HG03159 (cell line): ENCODE results near the gene SEPTIN10.
"Not testable (repeated sequence)": the region's sequence is repeated elsewhere in the genome, so short reads cannot be mapped to it uniquely, and the experiment has no call there.

ENCODE experiments used
- ATAC-seq: cut with Tn5 transposase; IDR thresholded peaks from one replicate; pipeline ENCODE4 v1.9.1; 2021; ENCODE audit warnings: mild to moderate bottlenecking, moderate library complexity; ENCODE audit not compliant: unreplicated experiment

Gene SEPTIN10

DNA sequence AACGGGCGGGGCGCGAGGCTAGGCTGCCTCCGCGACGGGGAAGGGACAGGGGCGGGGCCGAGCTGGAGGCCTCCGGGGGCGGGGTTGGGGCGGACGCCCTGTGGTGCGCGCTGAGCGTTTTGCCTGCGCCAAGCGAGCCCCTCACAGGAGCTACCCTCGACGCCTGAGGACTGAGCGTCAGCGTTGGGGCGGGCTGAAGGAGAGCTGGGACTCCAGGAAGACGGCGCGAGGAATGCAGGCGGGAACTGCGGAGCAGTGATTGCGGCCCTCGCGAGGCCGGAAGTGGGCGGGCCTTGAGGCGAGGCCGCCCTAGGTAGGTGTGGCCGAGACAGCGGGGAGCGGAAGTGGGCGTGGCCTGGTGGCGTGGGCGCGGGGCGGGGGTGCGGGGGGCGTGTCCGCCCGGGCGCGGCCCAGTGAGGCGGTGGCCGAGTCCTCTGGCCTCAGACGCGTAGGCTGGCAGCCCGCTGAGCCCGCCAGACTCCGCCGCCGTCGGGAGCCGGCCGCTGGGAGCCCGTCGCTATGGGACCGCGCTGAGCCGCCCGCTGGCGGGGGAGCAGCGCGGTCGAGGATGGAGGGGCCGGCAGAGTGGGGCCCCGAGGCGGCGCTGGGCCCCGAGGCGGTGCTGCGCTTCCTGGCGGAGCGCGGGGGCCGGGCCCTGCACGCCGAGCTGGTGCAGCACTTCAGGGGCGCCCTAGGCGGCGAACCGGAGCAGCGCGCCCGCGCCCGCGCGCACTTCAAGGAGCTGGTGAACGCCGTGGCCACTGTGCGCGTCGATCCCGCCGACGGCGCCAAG is at the start of gene SEPTIN10, which contains the start of gene SOWAHC:
Gene SEPTIN10, minus strand, starts transcription at position 45 of the 793 bp plus-strand sequence. CDS start 139 bp downstream, outside the sequence.
Gene SOWAHC, plus strand, starts transcription at position 443 of the 793 bp plus-strand sequence. Its CDS starts 126 bp downstream, at position 569.
- peak; percentile 84 for ATAC-seq

DNA sequence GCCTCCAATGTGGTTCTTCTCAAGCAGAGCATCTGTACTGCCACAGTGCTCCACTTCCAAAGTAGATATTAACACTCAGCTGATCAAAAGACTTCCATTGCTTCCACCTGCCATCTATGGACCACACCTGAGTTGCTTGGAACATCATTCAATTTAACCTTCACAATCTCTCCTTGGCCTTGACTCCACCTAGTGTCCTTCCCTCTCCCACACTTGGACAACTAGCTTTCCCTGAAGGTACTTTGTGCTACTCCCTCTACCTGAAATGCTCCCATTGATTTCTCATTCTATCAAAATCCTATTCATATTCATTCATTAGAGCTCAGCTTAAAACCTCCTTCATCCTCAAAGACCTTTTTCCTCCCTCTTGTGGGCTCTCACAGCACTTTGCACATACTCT is 49.1 kb upstream of the SEPTIN10 start:
- no peak for ATAC-seq

DNA sequence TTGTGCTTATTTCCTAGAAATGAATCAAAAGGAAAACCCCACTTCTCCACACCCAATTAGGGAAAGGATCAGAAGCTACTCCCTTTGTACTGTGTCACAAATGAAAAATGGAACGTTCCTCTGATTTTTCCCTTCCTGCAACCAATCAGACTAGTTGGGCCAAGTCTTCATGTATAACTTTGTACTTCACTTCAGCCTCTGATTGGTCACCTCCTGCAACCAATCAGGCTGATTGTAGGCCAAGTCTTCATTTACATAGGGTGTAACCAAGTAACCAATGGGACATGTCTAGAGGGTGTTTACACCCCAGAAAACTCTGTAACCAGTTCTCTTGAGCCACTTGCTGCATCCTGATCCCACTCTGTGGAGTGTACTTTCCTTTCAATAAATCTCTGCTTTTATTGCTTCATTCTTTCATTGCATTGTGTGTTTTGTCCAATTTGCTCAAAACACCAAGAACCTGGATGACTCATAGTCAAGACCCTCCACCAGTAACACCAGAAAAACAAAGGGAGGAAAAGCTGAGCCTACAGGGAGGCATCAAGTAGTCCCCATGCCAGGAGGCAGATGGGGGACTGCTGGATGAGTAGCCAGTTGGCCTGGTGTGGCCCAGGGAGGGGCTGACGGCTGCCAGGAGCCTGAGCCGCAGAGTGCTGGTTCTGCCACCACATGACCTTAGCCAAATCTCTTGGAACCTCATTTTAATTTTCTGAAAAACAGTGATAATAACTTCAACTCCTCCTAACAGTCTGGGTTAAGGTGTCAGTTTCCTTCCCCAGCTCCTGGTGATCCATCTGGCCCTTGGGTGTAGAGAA is 46.5 kb upstream of the SEPTIN10 start:
- ATAC-seq, result no peak

DNA sequence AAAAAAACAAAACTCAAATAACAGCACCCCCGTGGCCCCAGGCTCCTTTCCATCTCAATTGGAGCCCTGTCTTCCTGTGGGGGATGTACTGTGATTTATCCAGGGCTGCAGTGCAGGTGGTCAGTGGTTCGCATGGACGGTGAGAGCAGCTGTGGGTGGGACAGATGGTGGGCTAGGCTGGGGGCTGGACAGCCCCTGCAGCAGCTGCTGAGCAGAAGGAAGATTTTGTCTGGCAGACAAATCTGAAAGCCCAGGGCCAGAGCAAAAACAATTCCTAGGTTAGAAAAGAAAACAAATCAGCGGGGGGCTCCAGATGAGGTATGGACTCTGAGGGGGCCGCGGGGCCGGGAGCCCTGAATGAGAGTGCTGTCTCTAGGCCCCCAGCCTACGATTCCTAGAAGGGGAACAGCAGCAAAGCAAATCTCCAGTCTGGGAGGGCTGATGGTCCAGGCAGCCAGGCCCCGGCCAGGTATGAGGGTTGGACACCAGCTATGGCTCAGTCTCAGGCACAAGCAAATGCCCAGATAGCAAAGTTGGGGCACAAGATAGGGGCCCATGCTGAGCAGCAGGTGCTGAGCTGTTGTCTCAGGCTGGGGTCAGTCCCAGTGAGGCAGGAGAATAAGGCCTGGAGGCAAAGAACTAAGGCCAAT is 45.8 kb upstream of the SEPTIN10 start:
- no peak for ATAC-seq

DNA sequence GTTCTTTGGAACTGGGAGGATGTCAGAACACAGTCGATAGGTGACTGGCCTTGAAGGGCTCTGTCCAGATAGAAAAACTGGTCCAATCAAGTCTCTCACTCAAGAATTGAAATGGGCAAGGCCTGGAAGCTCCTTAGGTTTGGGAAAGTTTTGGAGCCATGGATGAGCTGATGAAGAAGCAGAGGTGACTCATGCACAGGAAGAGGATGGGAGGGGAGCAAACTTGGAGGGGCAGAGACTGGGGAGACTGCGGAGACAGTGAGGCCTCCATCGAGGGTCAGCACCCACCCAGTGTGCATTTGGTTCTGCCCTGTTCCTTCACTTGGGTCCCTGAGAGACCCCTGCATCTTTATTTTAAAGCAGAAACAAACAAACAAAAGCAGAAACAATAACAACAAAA is 41.5 kb upstream of the SEPTIN10 start:
- no peak for ATAC-seq

DNA sequence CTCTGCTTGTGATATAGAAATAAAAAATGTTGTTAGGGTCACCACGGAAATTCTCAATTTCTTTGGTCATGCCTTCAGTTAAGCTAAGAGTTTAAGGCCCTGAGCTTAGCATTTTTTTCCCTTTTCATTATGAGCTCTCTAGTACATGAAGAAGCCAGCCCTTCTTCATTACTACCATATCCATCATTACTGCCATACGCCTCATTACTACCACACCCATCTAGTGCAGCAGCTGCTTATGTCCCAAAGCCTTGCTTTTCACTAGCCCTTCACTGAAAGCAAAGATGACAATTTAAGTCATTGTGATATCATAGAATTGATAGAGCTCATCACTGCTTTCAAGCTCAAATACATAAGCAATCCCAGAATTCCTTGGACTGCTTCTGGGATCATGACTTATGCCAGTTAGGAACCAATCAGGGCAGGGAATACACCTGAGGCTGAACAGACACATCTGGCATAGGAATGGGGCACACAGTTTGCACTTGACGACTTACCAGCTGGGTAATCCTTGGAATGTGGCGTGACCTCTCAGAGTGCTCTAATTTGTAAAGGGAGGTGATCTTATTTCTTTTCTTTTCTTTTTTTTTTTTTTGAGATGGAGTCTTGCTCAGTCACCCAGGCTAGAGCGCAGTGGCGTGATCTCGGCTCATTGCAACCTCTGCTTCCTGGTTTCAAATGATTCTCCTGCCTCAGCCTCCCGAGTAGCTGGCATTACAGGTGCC is 40.7 kb upstream of the SEPTIN10 start:
- ATAC-seq, result no peak

DNA sequence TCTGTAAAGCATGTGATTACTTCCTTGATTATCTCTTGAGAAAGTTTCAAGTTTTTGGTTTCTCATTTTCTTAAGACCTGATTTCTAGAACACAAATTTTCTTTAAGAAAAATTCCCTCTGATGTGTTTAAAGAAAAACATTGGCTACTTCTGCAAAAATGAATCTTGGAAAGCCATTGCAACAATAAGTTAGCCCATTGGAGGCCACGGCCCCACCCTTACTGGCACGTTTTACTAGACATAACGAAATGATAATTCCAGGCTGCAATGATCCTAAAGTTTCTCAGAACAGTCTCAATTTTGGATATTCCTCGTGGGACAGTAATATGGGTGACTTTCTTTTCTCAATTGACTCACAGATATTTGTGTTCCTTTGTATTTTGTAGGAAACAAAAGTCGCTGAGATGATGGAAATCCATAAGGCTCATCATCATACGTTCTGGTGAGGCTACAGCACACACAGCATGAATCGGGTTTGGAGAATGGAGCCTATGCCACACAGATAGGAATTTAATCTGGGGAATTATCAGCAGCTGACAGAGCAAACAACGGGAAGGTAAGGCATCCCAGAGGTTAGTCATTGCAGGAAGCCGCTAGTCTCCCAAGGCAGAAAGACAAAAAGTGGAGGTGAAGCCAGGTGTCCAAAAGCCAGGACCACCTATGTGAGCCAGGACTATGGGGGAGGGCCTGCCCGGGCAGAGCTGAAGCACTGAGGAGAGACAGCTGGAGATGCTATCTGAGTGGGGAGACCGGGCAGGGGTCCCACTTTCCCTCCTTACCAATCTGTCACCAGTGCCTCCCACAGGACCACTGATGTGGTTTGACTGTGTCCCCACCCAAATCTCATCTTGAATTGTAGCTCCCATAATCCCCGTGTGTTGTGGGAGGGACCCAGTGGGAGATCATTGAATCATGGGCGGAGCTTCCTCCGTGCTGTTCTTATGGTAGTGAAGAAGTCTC is 36.2 kb upstream of the SEPTIN10 start:
- ATAC-seq, result no peak

DNA sequence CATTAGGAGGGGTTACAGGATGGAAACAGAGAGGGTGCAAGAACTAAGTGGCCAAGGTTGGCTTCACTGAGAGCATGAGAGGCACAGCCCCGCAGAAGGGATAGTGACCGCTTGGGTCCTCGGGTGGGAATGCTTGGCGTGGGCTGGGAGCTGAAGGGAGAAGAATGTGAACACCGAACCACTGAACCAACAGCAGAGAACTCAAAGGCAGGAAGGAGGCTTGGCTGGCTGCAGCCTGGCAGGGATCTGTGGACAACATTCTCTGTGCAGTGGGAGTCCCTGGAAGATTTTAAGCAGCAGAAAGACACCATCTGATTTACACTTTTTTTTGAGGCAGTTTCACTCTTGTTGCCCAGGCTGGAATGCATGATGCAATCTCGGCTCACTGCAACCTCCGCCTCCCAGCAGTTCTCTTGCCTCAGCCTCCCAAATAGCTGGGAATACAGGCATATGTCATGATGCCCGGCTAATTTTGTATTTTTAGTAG is 34.3 kb upstream of the SEPTIN10 start:
- no peak for ATAC-seq

DNA sequence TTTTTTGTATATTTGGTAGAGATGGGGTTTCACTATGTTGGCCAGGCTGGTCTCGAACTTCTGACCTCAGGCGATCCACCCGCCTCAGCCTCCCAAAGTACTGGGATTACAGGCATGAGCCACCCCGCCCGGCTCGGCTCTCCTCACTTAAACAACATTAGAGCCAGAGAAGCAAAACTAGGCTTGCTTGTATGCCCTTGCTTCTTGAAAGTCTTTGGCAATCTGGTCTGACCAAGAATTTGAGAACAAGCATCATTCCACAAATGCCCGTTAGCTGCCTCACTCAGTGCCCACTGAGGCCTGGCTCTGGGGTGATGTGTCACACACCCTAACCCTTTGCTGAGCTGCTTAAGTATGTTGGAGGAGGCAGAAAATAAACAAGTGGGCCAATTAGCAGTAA is 33.9 kb upstream of the SEPTIN10 start:
- ATAC-seq, result no peak

DNA sequence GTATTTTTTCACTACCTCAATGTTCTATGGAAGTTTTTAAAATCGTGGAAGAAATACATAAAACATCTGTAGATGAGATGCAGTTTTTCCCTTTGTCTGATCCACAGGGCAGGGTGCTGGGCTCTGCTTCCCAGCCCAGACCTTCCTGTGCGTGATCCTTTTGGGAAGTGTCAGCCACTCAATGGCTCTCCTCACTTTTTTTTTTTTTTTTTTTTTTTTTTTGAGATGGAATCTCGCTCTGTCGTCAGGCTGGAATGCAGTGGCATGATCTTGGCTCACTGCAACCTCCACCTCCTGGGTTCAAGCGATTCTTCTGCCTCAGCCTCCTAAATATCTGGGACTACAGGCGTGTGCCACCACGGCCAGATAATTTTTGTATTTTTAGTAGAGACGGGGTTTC is 33.2 kb upstream of the SEPTIN10 start:
- ATAC-seq, result no peak

DNA sequence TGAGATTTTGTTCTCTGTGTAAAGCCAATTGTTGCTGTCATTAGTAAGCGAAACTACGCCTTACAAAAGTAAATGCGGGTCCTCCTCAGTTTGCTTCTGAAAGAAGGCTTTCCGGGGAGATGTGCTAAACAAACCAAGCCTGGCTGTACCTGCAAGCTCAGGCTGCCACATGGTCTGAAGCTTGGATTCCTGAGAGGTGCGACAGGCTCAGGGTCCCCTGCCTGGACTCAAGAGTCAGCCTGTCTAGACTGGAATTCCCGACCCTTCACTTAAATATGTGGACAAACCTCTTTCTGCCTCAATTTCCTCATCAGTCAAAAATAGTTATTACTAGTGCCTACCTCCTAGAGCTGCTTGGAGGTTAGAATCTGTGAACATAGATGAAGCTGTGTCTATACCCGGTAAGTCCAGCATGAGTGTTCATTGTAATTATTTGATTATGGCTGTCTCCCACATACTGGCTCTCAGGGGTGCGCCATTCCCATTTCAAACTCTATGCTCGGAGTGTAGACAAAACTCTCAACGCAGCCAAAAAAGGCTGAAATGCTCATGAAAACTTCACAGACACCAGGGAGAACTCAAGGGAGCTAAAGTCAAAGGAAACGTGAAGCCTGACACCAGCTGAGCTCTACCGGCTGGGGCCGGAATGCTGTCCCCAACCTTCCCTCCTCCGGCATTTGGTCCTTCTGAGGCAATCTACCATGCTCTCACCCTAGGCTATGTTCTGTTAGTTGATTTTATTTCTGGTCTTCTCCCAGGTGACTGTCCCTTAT is 31.8 kb upstream of the SEPTIN10 start:
- no peak for ATAC-seq

DNA sequence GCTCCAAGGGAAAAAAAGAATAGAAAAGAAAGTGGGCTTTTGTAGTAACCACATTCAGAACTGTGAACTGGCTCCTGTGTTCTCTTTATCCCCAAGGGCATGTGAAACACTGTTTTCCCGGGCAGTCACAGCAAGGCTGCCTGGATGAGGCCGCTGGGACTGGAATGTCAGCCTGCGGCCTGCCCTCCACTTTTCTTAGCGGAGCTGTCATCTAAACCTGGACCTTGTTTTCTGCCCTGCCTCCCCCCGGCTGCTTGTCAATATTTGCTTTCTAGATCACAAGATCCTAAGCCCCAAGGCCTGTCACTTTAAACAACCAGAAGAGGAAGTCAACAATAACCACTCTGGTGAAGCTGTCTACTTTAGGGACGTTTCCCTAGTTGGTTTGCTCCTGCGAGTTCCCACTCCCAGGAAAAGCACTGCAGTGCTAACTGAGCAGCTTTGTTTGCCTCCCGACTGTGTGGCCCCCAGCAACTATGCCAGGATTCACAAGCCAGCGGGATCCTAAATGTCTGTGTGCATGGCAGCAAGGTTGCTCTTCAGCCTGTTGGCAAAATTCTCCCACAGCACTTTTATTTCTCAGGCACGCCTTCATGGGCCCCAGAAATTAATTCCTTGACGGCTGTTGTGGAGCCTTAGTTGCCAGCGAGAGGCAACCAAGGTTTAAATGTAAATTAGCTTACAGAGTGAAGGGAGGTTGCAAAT is 31.0 kb upstream of the SEPTIN10 start:
- ATAC-seq, result no peak

DNA sequence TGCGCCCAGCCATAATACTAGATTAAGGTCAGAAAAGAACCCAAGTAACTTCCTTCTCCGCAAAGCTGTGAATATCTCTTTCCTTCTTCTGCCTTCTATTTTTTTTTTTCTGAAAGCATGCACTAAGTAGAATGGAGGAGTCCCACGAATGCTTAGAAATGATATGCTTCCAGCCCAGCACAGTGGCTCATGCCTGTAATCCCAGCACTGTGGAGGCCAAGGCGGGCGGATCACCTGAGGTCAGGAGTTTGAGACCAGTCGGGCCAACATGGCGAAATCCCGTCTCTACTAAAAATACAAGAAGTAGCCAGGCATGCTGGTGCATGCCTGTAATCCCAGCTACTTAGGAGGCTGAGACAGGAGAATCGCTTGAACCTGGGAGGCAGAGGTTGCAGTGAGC is 26.2 kb upstream of the SEPTIN10 start:
- not testable (repeated sequence) for ATAC-seq

DNA sequence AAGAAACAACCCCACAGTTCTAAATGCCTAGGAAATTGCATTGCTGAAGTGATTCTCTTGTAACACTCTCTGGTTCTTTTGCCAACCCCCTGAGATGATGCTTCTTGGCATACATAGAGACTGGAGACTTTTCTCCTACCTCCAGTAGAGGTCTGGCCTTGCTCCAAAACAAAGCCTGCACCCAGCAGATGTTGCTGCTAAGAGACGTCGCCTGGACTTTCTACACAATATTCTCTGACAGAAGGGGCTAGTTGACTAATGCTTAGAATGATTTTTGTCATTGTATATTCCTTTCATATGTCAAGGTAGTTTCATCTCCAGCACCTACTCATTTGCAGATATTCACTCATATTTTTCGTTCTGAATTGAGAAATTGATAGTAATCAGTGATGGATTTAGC is 25.0 kb upstream of the SEPTIN10 start:
- no peak for ATAC-seq

DNA sequence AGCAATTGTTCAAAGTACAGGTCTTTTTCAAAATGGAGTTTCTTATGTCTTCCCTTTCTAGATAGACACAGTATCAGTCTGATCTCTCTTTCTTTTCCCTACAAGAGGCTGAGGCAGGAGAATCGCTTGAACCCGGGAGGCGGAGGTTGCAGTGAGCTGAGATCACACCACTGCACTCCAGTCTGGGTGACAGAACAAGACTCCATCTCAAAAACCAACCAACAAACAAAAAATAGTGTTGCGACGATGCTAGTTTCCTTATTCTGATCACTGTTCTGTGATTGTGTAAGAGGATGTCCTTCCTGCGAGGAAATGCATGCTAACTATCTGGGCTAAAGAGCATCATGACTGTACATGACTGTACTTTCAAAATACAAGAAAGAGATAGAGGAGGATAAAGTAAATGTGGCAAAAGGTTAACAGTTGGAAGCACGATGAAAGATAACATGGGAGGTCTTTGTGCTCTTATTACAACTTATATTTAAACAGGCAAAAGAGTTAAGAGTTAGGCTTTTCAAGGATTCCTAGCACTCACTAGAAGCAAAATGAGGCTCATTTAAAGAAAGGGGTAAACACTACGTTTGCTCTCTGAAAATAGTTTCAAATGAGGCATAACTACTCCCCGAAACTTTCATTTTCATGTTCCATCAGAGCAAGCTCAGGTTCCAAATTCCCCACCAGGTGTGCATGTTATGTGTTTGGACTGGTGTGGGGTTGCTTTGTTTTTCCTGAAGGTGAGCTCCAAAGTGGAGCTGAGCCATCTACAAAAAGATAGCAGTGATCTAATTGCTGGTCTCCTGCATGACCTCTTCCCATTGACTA is 24.2 kb upstream of the SEPTIN10 start:
- ATAC-seq, result peak; percentile 68

DNA sequence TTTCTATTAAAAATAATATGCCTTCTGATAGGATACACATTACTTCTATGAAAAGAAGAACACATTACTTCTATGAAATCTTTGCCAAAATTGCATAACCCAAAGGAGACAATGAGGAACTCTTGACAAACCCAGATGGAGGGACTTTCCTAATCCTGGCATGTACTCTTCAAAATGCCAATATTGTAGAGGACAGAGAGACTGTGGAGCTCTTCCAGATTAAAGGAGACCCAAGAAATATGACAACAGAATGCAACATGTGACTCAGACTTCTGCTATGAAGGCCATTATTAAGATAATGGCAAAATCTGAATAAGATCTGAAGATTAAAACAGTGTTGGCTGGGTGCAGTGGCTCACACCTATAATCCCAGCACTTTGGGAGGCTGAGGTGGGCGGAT is 22.6 kb upstream of the SEPTIN10 start:
- ATAC-seq, result no peak
